GM21526 (cell line): ENCODE data around the gene AK5.
A peak's percentile ranks its signal among the peaks of the same experiment; 100 is the strongest.
"Not testable (repeated sequence)": the region's sequence is repeated elsewhere in the genome, so short reads cannot be mapped to it uniquely, and the experiment has no call there.

Experiments
- ATAC-seq: cut with Tn5 transposase; IDR thresholded peaks from one replicate; pipeline ENCODE4 v1.9.1; 2021; ENCODE audit warnings: moderate library complexity; ENCODE audit not compliant: unreplicated experiment, low FRiP score

Gene AK5

GRCh38 chr1:77394166-77394565, 112.3 kb downstream of the AK5 start:
- ATAC-seq = no peak

GRCh38 chr1:77395051-77395450, 113.2 kb downstream of the AK5 start:
- no peak for ATAC-seq

GRCh38 chr1:77398152-77398551, 116.3 kb downstream of the AK5 start:
- no peak for ATAC-seq

- no peak for ATAC-seq
These were observed 117.6 kb downstream of the AK5 start for GRCh38 chr1:77399250-77400086.

DNA sequence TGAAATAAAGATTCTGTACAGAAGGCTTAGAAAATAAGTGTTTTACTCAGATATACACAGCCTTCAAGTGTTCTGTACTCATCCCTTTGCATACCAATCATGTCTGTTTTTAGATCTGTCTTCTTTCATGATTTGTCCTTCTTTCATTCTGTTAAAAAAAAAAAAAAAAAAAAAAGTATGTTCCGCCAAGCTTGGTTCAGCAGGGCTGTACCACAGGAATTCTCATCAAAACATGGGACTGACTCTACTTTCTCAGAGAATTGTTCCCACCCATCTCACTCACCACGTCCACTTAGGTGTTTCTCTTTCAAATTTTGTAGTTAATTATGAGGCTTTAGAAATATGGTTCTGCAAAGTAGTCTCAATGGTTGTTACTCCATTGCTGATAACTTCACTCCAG, 119.0 kb downstream of the AK5 start:
- ATAC-seq = no peak

GRCh38 chr1:77401384-77401783, 119.6 kb downstream of the AK5 start:
- ATAC-seq = no peak

DNA sequence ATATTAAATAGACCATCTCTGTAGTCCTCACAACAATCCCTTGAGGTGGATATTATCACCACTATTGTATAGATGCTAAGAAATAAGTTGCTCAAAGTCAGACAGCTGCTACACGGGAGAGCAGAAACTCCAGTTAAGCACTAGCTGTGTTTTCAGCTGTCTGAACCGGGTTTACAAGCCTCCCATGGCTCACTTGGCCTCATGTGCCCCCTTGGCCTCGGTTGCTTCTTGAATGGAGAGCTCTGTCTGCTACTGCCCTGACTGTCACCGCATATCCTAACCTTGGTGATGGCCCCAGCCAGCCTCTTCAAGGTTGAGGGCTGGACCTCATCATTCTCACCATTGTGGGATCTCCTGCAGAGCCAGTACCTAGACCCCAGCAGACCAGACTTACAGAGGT, 123.4 kb downstream of the AK5 start:
- ATAC-seq = no peak

- no peak for ATAC-seq
These were observed 124.8 kb downstream of the AK5 start for GRCh38 chr1:77406661-77407060.

GRCh38 chr1:77407738-77408375, 126.0 kb downstream of the AK5 start:
- no peak for ATAC-seq

- ATAC-seq = not testable (repeated sequence)
These were observed 127.1 kb downstream of the AK5 start for GRCh38 chr1:77408933-77409332.

DNA sequence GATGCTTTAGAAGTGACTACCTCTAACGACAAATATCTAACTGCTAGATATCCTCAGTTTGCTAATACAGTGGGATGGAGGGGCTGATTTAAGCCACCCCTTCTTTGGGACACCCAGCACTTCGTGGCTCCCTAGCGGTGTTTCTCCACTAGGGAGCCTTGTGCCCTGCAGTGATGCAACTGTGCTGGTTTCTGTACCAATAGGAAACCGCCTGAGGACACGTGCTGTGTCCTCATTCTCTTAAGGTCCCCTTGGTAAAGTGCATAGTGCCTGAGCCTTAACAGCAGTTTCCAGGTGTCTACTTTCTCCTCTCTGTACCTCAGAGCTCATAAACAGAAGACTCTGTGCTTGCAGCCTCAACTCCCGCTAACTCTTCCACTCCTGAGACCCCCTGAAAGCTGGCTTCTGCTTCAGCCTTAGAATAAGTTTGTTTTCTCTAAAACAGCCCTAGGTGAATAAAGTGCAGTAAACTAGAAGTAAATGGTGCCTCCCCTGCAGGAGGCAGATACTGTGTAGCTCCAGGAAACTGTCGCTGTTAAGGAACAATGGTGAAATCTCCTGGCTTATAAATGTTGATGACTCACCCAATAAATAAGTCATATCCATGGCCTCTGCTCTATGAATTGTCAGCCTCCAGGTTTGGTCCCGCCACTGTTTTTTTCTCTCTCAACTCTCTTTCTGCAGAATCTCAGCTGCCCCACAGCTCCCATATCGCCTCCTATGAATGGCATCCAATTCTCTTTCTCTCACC, 130.4 kb downstream of the AK5 start:
- no peak for ATAC-seq

- ATAC-seq = peak; percentile 57
These were observed 131.2 kb downstream of the AK5 start for GRCh38 chr1:77412820-77413530.

DNA sequence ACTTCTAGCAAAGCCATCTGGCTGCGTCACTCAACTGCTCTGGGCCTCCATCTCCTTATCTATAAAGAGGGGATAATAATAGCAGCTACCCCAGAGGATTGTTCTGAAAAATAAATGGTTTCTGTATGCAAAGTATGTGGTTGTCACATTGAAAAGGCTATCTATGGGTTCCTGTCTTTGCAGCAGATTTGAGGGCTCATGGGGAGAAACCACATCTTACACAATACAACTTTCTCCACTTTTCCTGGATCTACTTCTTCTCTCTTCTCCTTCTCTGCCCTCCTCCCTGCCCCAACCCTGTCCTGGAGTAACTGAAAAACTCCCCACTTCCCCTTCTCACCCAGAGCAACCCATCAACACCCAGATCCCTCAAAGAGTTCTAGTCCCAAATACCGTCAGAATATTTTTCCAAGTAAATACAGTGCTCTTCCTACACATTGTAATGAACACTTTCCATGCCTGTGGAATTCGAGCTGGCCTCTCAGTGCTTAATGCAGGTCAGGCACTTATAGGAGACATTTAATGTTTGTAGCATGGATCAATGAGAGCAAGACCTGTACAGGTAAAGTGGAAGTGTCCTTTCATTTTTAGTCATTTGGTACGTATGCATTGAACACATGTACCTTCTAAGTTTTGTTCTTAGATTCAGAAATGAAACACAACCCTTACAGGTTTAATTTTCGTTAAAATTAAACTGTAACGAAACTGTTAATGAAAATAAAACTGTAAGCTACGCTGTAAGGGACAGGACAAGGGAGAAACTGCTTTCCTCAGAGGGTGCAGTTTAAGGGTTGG, 131.9 kb downstream of the AK5 start:
- ATAC-seq = peak; percentile 91

GRCh38 chr1:77415579-77415978, 133.8 kb downstream of the AK5 start:
- no peak for ATAC-seq

DNA sequence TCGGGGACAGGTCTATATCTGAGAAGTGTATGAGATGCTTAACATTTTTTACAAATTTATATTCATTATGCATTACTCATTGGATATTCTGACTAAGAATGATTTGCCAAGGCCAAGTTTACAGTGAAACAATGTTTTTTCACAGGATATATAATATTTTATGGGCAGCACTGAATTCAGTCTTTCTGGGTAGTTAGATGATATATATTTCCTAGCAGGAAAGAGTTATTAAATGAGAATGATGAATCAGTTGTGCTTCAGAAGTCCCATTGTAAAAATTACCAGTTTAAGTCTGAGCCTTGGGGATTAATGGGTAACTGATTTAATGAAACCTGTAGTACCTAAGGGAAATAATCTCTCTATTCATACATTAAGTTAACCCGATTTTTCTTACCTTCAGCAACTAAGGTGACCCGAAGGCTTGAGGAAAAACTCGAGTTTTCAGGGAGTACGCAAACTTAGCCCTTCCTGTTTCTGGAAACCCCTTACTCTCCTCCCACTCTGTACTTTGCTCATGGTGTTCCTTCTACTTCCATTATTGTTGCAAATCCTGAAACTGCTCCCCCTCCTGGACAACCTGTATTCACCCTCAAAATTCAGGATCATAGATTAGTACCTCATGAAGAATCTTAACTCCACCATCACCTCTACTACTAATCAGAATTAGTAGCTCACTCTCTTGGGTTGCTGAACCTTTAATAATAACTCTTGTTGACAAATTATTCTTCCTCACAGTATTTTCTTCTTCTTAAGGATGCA, 135.1 kb downstream of the AK5 start:
- no peak for ATAC-seq

- ATAC-seq = not testable (repeated sequence)
These were observed 136.2 kb downstream of the AK5 start for GRCh38 chr1:77418055-77418454.

GRCh38 chr1:77421504-77422233, 139.8 kb downstream of the AK5 start:
- ATAC-seq = peak; percentile 62

DNA sequence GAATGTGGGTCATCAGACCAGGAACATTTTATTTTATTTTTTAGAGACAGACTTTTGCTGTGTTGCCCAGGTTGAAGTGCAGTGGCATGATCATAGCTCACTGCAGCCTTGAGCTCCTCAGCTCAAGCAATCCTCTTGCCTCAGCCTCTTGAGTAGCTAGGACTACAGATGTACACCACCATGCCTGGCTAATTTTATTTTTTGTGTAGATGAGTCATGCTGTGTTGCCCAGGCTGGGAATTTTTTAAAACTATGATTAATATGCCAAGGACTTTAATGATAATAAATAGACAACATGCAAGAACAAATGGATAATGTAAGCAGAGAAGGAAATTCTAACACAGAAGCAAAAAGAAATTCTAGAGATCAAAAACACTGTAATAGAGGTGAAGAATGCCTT, 142.4 kb downstream of the AK5 start:
- no peak for ATAC-seq

GRCh38 chr1:77428068-77428467, 146.2 kb downstream of the AK5 start:
- no peak for ATAC-seq
